IPS-18a (cell line): ENCODE data around the gene SLC38A1.

Experiments used
- H3K27ac ChIP-seq: one replicate; pipeline ENCODE4 v1.5.1; 2013; ENCODE audit warnings: low read length
- H3K27me3 ChIP-seq: one replicate; pipeline ENCODE4 v1.6.1; 2013; ENCODE audit warnings: mild to moderate bottlenecking, low read length; ENCODE audit not compliant: control insufficient read depth, insufficient read depth
- H3K36me3 ChIP-seq: one replicate; pipeline ENCODE4 v1.6.1; 2013; ENCODE audit warnings: low read depth, low read length; ENCODE audit not compliant: control insufficient read depth
- H3K4me1 ChIP-seq: one replicate; pipeline ENCODE4 v1.6.1; 2013; ENCODE audit warnings: low read depth, low read length; ENCODE audit not compliant: control insufficient read depth
- H3K4me3 ChIP-seq: one replicate; pipeline ENCODE4 v1.5.1; 2013; ENCODE audit warnings: low read length
- H3K9ac ChIP-seq: one replicate; pipeline ENCODE4 v1.6.1; 2013; ENCODE audit warnings: mild to moderate bottlenecking, low read length, moderate library complexity
- H3K9me3 ChIP-seq: one replicate; pipeline ENCODE4 v1.6.1; 2013; ENCODE audit warnings: low read depth, low read length; ENCODE audit not compliant: control insufficient read depth

SLC38A1 gene

GRCh38 chr12:46224386-46224785 lies 44.5 kb downstream of the SLC38A1 start:
- Histone ChIP-seq H3K9ac (no peak overlapping the region), H3K36me3 (peaks cover 85% of the 10 kb centered on the region), H3K9me3 (no peaks in the 10 kb centered on the region), H3K27me3 (no peaks in the 10 kb centered on the region), H3K4me3 (no peak overlapping the region), H3K4me1 (peaks cover 21% of the 10 kb centered on the region), H3K27ac (no peak overlapping the region)

DNA sequence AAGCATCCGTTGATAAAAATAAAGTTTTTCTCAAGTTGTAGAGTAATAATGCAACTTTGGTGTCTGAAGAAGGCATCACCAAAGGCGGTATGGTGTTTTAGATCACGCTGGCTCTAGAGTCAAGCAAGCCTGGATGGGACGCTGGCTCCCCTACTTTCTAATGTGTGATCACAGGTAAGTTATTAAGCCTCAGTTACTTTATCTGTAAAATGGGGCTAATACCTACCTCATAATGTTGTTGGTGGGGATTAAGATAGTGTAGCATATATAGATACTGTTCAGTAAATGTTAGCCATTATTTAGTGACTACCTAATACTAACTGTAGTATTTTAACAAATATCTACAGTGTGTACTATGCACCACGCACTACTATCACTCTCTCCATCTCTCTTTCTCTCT lies 45.8 kb downstream of the SLC38A1 start:
- Histone ChIP-seq H3K9ac (no peak overlapping the region), H3K4me3 (no peak overlapping the region), H3K9me3 (no peaks in the 10 kb centered on the region), H3K4me1 (peaks cover 21% of the 10 kb centered on the region), H3K27me3 (no peaks in the 10 kb centered on the region), H3K36me3 (peaks cover 73% of the 10 kb centered on the region), H3K27ac (no peak overlapping the region)

DNA sequence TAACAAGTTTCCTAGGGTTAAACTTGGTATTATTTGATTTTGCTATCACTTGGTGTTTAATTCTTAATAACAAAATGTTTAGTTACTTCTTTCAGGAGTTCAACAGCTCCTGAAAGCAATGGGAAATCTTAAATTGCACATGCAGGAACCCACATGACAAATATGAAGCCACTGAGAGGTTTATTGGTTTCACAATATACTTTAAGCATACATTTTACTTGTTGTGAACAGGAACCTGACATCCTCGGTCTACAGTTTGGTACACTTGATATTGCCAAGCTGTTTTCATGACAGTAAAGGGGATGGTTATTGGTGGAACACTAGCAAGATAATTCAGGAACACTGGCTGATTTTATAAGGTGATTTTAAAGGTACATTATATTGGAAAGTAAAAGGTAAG lies 46.2 kb downstream of the SLC38A1 start:
- Histone ChIP-seq H3K4me3 (no peak overlapping the region), H3K9me3 (no peaks in the 10 kb centered on the region), H3K27ac (no peak overlapping the region), H3K36me3 (peaks cover 68% of the 10 kb centered on the region), H3K9ac (no peak overlapping the region), H3K4me1 (peaks cover 21% of the 10 kb centered on the region), H3K27me3 (no peaks in the 10 kb centered on the region)

DNA sequence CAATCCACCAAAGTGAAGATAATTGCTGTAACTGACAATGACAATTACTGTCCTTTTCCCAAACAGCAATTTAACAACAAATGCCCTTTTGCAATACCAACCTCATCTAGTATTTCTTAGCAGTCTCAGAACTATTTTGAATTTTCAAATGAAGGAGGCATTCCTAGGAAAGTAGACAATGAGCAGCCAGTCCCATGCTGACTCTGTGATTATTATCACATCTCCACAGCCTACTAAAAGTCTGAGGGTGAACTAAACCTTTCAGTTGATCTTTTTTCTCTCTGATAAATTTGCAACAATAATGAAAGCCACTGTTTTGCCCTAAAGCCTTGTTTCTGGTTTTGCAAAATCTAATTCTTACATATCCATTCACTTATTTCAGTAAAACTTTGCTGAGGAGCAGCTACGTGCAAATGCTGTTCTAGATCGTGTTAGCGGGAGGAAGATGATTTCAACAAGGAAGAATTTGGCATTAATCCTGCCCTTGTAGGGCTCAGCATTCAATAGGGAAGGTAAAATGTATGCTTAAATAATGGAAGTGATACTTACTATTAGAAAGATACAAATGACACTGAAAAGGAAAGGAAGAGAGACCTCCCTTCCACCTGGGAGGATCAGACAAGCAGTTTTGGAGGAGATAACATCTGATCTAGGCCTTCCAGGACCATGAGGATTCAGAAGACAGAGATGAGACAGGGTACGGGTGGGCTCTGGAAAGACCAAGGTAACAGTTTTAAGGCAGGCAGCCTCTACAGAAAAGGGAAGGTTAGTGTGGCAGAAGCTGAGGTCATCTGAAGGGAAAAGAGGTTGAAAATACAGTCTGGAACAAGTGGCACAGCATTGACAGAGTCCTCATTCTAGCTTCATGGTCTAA lies 47.4 kb downstream of the SLC38A1 start:
- H3K9me3 ChIP-seq, result no peaks in the 10 kb centered on the region
- H3K36me3 ChIP-seq, result peaks cover 65% of the 10 kb centered on the region
- H3K27me3 ChIP-seq, result no peaks in the 10 kb centered on the region
- peaks cover 21% of the 10 kb centered on the region for H3K4me1 ChIP-seq
- no peak overlapping the region for H3K27ac ChIP-seq
- H3K9ac ChIP-seq, result no peak overlapping the region
- H3K4me3 ChIP-seq, result no peak overlapping the region

- no peak overlapping the region for H3K27ac ChIP-seq
- no peak overlapping the region for H3K9ac ChIP-seq
- H3K36me3 ChIP-seq, result peaks cover 64% of the 10 kb centered on the region
- peaks cover 21% of the 10 kb centered on the region for H3K4me1 ChIP-seq
- no peaks in the 10 kb centered on the region for H3K9me3 ChIP-seq
- no peak overlapping the region for H3K4me3 ChIP-seq
- H3K27me3 ChIP-seq, result no peaks in the 10 kb centered on the region
Observed at GRCh38 chr12:46219877-46220655, 48.8 kb downstream of the SLC38A1 start.

GRCh38 chr12:46219132-46219876 lies 49.5 kb downstream of the SLC38A1 start:
- no peak overlapping the region for H3K4me3 ChIP-seq
- peaks cover 58% of the 10 kb centered on the region for H3K36me3 ChIP-seq
- peaks cover 21% of the 10 kb centered on the region for H3K4me1 ChIP-seq
- H3K27ac ChIP-seq, result no peak overlapping the region
- no peaks in the 10 kb centered on the region for H3K27me3 ChIP-seq
- no peaks in the 10 kb centered on the region for H3K9me3 ChIP-seq
- no peak overlapping the region for H3K9ac ChIP-seq

GRCh38 chr12:46218322-46219095 lies 50.3 kb downstream of the SLC38A1 start:
- Histone ChIP-seq H3K4me3 (no peak overlapping the region), H3K4me1 (peaks cover 21% of the 10 kb centered on the region), H3K36me3 (peaks cover 58% of the 10 kb centered on the region), H3K9ac (no peak overlapping the region), H3K27me3 (no peaks in the 10 kb centered on the region), H3K9me3 (no peaks in the 10 kb centered on the region), H3K27ac (no peak overlapping the region)

DNA sequence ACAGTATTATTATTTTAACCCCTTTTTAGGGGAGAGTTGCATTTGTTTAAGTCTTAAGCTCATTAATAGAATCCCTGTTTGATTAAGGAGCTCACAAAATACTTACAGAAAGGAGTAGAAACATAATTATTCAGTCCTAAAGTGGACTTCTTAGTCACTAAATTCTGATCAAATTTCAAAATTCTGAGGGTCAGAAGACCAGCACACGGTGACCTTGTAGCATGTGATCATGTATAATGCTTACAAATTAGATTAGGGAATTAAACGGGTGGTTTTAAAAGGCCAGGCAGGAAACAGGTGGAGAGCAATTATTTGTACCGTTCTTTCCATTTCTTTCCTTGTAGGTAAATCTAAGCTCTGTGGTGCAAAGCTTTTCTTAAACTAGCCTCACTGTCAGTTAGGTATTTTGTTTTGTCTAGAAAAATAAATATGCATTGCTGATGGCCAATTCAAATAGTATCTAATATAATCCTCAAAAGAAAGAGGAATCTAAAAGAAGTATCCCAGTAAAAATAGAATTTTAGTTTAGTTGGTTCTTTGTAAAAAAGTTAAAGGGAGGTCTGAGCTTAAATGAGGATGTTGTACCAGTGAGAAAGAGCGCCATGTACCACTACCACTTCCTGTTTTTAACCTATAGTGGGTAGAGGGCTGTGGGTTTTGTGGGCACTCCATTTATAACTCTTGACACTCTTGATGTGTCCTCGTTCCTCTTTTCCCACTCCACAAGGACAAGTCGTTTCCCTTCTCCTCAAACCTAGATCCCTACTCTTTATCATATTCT lies 51.1 kb downstream of the SLC38A1 start:
- H3K4me1 ChIP-seq, result peaks cover 21% of the 10 kb centered on the region
- H3K9ac ChIP-seq, result no peak overlapping the region
- H3K9me3 ChIP-seq, result no peaks in the 10 kb centered on the region
- peaks cover 59% of the 10 kb centered on the region for H3K36me3 ChIP-seq
- no peak overlapping the region for H3K27ac ChIP-seq
- H3K4me3 ChIP-seq, result no peak overlapping the region
- no peaks in the 10 kb centered on the region for H3K27me3 ChIP-seq

- H3K27ac ChIP-seq, result no peak overlapping the region
- peaks cover 6% of the 10 kb centered on the region for H3K4me1 ChIP-seq
Observed at GRCh38 chr12:46214668-46215436, 54.0 kb downstream of the SLC38A1 start.

More at GRCh38 chr12:46214668-46215436, 54.0 kb downstream of the SLC38A1 start:
- no peaks in the 10 kb centered on the region for H3K27me3 ChIP-seq
- peaks cover 49% of the 10 kb centered on the region for H3K36me3 ChIP-seq
- no peak overlapping the region for H3K9ac ChIP-seq
- no peaks in the 10 kb centered on the region for H3K9me3 ChIP-seq
- H3K4me3 ChIP-seq, result no peak overlapping the region
